Stimulated activated CD8-positive, alpha-beta memory T cell treated with anti-CD3 and anti-CD28 coated beads, Interleukin-12 subunit alpha, Interleukin-12 subunit beta, amount 100 ng/mL, for 24 hours (primary cell): ENCODE measurements around the gene GID4.

ENCODE experiments used
- DNase-seq: peaks from one replicate; pipeline ENCODE4 v3.0.0-alpha.2; 2020; ENCODE audit errors: extremely low read depth

Gene GID4

DNA sequence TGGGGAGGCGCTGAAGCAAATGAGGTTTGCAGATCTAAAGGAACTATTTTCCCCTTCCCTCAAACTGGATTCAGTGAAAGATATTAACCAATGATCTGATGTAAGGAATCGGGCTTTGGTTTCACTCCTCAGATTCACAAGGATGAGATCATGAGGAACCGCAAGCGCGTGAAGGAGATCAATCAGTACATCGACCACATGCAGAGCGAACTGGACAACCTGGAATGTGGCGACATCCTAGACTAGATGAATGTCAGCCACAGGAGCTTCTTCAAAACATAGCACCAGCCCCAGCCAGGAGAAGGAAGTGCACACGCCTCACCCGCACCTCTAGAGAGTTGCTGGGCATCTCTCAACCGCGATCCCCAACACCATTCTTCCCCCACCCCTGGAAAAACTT, 22.8 kb upstream of the GID4 start:
- no peak for DNase-seq

DNA sequence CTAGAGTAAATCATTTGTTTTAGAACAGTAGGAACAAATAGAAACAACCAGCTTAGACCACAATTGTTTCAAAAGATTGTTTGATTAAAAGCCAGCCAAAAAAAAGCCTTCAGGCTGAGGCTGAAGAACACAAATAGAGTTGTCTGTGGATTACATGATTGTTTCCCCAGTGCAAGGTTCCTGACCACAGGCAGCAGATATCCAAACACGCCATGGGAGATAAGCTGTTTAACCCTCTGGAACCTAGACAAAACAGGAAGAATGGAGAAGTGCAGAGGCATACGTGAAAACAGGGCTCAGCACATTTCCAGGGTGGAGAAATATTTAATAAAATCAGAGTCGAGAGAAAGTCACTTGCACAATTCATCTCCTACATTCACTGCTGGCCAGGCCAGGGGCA, 21.2 kb upstream of the GID4 start:
- no peak for DNase-seq

DNA sequence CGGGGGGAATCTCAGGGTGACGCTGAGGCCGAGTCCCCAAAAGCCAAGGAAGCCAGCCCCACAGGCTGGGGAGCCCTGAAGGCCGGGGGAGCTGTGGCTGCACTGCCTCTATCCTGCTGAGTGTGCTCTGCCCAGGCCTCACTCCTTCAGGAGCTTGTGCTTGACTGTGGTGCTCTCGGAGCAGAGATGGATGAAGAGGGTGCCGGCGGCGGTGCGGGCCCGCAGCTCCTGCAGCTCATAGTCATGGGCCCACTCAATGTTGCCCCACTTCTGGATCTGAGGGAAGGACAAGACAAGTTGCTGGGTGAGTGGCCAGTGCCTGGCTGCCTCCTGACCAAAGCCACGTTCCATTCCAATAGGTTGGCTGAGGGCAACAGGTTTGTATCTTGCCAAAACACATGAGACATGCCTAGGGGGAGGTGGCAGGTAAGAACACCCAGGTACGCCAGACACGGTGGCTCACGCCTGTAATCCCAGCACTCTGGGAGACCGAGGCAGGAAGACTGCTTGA, 20.7 kb upstream of the GID4 start:
- no peak for DNase-seq

DNA sequence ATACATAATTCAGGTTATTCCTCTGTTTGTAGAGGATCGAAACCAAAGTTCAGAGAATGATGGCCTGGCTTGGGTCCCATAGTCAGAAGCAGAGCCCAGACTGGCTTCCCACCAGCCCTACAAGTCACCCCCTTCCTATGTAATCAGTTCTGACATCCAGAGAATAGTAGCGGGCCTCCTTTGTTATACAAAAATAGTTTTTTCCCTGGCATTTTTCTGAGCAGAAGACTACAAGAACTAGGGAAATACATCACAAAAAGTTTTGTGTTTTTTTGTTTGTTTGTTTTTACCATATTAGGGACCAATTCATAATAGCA, 19.4 kb upstream of the GID4 start:
- no peak for DNase-seq

DNA sequence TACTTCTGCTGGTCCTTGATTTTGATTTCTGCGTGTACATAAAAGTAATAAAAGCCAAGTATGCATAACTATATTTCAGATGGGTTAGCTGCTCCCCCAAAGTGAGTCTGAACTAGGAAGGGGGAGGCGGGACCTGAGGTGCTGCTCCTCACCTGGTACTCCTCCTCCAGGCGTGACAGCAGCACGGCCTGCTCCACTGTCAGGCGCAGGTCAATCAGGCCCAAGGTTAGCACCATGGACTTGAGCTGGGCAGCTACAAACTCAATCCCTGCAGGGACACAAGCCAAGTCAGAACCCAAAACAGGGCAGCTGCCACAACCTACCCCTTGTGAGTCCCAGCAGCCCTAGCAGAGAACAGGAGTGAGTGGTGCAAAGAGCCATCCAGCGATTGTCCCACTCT, 18.2 kb upstream of the GID4 start:
- DNase-seq: no peak

DNA sequence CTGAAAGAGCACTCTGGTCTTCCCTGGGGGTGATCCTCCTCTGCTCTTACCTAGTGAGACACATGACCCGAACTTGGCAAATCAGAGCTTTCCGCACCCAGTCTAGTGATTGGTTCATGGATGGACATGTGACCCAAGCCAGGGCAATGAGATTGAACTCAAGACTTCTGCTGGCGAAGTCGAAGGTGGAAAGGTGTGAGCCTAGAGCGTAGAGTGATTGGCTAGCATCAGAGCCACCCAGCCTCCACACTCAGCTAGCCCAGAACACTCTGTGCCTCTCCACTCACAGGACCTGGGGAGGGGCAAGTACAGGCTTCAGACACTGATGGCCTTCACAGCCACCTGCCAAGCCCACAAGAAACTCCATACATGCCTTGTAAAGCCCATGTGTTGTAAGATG, 17.8 kb upstream of the GID4 start:
- no peak for DNase-seq

DNA sequence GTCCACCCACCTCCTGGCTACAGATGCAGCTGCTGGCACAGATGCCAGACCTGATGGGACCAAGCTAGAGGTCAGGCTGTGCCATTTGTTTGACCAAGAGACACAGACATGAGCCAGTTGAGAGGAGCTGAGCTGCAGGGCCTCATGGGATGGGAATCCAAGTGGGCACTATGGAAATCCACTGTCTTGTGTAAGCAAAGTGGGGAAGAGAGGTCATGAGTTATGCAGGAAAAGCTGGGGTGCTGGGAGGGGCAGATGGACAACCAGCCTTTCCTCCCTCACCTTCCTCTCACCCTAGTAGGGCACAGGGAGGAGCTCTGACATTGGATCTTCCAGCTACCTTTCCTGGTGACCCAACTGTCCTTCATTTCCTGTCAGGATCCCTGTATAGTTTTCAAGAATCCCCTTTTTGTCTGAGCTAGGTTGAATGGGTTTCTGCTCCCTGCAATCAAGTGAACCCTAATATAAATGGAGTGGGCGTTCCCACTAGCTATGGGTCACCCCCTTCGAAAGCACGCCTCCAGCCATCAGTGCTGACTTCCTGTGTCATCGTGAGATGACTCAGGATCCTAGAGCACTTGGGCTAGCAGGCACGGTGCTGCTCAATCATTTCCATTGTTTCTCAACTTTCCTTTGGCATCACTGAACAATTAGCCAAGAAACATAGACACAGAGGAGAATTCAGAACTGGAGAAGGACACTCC, 13.8 kb upstream of the GID4 start:
- no peak for DNase-seq

DNA sequence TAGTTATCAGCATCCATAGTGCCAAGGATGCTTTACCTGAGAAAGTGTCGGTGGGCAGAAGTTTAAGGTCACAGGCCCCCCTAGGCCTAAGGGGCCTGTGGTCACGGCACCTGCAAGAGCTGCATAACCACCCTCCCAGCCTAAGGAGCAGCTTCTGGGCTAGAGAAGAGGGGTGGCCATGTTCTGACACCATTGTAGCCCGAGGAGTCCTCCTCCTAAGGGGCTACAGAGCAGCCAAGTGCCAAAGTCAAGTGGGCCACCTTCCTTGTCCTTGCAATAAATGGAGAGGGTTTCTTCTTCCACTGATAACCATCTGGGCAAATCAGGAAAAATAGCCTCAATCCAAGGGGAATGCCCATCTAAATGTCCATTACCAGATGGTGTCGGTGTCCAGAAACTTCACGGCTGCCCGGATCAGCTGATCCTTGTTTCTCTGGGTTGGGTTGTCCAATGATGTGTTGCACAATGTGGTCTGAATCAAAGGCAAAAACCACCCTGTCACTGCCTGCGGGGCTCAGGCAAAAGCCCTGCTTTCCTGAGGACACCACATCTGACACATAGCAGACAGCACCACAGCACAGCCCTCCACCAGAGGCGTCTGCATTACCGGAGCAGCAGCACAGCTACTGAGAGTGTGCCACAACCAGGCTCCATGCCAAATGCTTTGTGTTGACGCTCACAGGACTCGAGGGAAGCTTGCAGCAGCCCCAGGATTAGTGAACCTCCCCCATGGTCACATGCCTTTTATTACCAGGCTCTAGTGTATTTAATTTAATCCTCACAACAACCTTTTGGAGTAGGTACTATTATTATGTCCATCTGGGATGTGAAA, 13.0 kb upstream of the GID4 start:
- no peak for DNase-seq

DNA sequence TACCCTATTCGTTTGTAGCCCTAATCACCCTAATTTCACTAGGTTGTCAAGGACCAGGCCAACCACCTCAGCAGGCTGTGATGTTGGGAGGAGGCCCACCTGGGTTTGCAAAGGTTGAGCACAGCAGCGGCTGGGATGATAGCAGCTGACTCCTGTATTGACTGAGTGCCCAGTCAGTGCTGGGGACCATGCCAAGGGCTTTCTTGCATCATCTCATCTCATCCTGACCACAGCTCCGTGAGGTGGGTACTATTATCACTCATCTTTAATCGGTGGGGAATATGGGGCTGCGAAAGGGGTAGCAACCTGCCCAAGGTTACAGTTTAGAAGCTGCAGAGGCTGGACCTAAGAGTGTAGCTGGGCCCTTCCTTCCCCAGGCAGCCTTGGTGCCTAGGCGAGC, 11.9 kb upstream of the GID4 start:
- DNase-seq: no peak

DNA sequence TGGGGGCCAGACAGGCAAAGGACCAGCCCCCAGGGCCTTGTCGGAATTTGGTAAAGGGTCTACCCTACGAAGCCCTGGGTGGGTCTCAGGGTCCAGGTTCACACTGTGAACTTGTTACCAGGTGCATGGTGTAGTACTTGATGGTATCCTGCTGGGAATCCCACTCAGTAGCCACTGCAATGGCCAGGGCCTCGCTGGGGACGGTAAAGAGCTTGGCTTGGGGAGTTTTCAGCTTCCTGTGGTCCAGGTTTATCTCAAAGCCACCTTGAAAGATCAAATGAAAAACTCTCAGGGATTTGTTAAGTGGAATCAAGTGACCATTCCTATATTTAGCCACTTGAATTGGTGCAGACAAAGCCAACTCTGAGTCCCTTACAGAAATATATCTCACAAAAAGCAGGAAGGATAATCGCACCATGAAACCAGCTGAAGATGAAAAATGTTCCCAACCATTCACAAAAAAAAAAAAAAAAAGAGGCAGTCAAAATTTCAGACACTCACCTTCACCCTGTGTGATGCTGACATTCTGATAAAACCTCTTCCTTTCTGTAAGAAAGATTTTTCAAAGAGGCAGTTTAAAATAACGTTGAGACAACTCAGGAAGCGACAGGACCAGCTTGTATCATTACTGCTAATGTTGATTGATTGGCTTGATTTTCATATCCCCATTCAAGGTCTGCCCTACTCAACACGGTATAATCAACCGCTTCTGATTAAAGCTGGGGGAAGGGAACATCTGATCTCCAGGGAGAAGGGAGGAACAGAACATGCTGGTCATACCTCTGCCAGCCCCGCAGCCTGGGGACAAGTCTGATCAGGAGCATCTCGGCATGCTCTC, 10.9 kb upstream of the GID4 start:
- DNase-seq: no peak

DNA sequence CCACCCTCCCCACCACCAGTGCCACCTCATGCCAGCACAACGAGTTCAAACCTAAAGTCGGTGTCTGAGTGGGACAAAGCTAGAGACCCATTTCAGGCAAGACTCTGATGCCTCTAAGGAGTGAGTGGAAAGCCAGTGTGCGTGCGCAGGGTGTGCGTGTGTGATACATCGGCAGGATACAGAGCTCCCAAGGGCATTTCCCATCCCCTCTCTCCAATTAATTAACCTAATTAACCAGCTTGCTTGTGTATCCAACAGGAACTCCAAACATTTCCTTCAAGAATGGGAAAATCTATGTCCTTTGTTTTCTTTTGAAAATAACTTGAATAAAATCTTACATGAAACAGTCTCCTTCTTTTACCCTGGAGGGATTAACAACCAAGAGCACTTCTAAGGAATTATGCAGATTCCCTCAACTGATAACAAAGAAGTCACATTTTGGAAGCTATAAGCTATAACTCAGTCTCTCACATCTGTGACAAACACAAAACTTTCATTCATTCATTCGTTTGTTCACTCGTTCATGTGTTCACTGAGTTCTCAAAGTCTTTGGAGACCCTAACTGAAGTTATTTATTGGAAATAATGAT, 10.2 kb upstream of the GID4 start:
- DNase-seq: no peak

DNA sequence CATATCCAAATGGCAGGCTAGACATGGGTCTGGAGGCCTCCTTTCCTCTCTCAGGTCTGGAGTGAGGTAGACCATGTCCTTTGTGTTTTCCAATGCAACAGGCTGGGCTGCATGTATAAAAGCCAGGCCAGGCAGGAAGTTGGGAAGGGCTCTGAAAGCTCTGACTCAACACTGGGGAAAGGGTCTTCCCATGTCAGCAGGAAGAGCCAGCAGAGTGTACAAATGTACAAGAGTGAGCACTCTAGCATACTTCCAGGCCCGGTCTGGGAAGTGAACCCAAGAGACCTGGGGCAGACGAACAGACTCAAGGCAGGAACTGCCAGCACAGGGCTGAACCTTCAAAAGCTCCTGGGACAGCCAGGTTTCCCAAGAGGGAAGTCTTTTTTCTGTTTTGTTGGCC, 7.3 kb upstream of the GID4 start:
- no peak for DNase-seq

DNA sequence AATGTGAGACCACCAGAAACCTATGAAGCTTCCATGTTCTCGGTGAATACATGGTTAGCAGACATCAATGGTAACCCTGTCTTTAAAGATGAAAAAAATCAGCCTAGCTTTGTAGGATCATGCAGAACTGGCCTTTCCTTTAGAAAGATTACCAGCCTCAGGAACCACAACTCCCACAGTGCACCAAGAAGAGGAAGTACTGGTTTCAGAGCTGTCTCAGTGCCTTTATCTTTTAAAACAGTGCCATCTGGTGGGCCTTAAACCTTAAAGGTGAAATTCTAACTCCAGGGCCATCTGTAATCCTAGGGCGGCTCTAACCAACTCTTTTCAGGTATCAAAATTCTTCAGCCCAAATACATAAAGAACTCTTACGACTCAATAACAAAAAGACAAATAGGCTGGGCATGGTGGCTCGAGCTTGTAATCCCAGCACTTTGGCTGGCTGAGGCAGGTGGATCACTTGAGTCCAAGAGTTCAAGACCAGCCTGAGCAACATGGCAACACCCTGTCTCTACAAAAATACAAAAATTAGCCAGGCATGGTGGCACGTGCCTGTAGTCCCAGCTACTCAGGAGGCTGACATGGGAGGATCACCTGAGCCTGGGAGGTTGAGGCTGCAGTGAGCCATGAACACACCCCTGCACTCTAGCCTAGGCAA, 5.6 kb upstream of the GID4 start:
- DNase-seq: no peak

DNA sequence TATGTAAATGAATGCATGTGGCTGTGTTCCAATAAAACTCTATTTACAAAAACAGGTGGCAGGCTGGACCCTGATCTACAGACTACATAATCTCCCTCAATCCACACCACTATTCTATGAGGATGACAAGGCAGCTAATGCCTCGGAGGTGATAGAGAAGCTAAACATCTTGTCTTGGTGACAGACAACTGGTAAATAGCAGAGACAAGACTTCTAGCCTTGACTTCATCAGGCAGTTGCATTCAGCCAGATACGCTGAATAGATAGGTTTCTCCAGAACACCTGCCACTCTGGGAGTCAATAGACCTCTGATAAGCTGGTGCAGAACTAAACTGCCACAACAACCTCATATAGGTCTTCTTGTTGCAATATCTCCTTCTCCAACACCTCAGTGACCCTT, 3.5 kb upstream of the GID4 start:
- no peak for DNase-seq

DNA sequence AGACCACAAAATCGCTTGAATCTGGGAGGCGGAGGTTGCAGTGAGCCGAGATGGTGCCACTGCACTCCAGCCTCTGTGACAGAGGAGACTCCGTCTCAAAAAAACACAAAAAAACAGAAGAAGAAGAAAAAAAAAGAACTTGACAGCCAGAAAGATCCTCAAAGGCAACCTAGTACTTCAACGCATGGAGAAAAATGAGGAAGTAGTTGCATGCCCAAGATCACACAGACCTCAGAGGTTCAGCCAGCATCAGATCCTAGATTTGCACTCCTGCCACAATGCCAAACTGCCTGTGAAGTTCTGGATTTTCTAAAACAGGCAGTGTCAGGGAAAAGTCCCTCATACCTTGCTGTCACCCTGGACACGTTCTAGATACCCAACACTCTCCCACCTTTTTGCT, 1.7 kb upstream of the GID4 start:
- DNase-seq: no peak

DNA sequence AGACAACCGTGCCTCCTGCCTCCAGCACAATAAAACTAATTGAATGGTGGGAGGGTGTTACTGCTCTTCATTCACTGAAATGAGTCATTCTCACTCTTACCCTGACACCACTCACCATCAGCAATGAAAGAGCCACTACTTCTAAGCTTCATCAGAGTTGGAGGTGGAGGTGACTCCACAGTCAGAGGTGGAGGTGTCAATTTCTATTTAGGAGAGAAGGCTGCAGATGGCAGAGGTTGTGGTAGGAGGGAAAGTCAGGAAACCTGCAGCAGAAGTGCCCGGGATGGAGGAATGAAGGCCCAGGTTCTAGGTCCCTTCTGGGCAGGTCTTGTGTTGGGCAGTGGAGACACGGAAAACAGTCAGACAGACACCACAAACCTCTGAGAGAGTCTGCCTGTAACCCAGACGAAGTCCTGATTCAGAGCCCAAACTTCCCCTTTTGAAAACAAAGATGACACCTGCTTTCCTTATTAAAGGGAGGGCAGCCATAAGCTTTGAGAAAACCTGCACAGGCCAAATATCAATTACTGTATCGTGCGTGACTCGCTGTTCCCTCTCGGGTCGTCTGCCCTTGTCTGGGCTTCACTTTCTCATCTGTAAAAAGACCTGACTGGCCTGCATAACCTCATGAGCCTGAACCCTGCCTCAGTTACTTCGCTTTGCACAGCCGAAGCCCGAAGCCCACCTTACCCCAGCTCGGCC, 908 bp upstream of the GID4 start:
- DNase-seq: no peak

DNA sequence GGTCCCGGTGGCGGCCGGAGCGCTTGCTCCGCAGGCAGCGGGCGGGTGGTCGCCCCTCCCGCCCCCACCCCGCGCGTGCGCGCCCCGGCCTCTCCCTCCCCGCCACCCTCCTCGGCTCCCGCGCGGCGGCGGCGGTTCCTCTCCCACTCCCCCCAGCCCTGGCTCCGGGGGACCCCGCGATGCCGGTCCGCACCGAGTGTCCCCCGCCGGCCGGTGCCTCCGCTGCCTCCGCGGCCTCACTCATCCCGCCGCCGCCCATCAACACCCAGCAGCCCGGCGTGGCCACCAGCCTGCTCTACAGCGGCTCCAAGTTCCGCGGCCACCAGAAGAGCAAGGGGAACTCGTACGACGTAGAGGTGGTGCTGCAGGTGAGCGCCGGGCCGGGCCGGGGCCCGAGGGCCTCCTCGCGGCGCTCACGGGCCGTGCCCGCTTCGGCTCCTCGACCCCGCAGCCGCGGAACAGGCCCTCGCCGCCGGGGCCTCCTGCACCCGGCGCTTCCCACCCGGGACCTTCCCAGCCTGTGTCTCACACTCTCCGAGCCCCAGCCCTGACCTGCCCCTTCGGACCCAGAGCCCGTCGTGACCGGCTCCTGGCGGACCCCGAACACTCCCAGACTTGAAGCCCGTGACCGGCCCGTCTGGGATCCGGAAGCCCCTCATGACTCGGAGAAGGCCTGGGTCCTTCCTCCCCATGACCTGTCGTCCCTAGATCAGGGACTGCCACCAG, 490 bp downstream of the GID4 start:
- DNase-seq: no peak

DNA sequence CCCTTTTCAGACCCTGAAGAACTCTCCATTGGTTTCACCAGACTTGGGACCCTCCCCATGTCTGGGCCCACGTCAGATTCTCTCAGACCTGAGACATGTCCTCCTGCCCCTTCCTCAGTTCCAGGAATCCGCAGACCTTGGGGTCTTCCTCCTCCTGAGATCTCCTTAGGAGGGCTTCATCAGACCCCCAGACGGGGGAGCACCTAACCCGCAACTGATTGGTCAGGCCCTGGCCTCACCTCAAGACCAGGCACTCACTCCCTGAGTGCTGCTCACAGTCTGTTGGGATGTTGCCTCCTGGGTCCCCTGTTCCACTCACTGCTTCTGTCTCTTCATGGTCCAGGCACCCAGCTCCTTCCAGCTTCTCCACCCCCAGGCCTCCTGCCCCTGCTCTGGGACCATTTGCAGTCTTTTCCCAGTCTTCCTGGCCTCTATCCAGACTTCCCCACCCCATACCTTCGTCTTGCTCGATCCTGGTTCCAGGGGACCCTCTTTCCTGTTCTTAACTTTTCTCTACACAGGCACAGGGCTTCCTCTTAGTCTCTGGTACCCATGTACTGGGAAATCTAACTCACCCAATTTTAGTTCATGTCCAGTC, 1.2 kb downstream of the GID4 start:
- no peak for DNase-seq

DNA sequence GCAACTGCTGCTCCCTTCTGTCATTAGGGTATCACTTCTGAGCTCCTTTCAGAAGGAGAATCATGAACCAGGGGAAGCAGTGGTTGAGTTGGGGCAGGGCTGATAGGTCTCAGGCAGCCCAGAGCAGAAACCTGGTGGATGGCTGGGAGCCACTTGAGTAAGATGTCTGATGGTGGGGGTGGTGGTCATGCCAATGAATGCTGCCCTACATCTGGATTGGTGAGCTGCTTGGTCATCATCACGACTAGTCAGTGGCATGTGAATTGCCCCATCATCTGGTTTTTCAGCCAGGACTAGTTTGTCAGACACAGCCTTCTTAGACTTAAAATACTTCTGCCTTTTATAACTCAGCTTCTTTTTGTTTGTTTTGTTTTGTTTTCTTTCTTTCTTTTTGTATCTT, 2.6 kb downstream of the GID4 start:
- no peak for DNase-seq

DNA sequence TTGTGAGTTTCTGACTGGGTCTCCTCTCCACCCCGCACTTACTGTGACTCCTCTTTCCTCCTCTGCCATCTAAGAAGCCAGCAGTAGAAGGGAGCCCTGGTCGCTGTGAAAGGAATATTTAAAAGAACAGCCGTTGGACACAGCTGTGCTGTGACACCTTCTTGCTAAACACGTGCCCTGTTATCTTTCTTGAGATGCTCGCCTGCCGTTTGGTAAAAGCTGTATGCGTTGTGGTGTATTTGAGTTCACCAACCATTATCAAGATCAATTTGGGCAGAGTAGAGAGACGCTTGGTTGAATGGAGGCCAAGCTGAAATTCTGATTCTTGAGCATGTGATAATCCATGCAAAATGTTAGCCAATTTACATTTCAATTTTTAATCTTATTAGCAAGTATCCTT, 3.8 kb downstream of the GID4 start:
- DNase-seq: no peak
